ENCODE data around the gene HSP90AB1. TPM values are rescaled to one million over a fixed set of nuclear protein-coding genes. Genes with fewer than 3 reads are reported as not detected.

Gene HSP90AB1
- total and polyA plus RNA-seq, 9 of the 15 experiments (the other 6 are each of a cell fraction or from before 2014, with no cell fraction given): 1,780 to 3,358 (median 2,262) TPM

- TF ChIP-seq MXD1 (CRISPR knock-in tag; IDR thresholded peaks at IDR 0.05; ENCODE audit: borderline replicate concordance, poor library complexity, severe bottlenecking) (peak; percentile 85), ZFP36 (IDR thresholded peaks at IDR 0.05; ENCODE audit: low read depth, low read length, partially characterized antibody) (no peak), TRIM28 (IDR thresholded peaks at IDR 0.05) (no peak), MXI1 (IDR thresholded peaks at IDR 0.05; ENCODE audit: low read depth, low read length) (no peak), ZNF395 (CRISPR knock-in tag; IDR thresholded peaks at IDR 0.05) (no peak; the same call in 1 of the 2 replicates), ZNF644 (tag; IDR thresholded peaks at IDR 0.05; ENCODE audit: low read depth) (no peak), RFX7 (CRISPR knock-in tag; IDR thresholded peaks at IDR 0.05) (no peak), KLF1 (tag; IDR thresholded peaks at IDR 0.05) (0 out of 2 replicates have a peak, but pooled peaks have one; percentile 22), SIX5 (IDR thresholded peaks at IDR 0.05; ENCODE audit: borderline replicate concordance in 1 of 2, insufficient read depth in 1 of 2, low read depth in 1 of 2, low read length in 2 of 2) (no peak), NCOA4 (IDR thresholded peaks at IDR 0.05; ENCODE audit: partially characterized antibody) (no peak), USF2 (CRISPR knock-in tag; IDR thresholded peaks at IDR 0.05) (peak; percentile 99), STAT6 (CRISPR knock-in tag; IDR thresholded peaks at IDR 0.05) (no peak), THRB (CRISPR knock-in tag; conservative IDR thresholded peaks at IDR 0.05) (no peak), RBM25 (IDR thresholded peaks at IDR 0.05; ENCODE audit: low read depth, low read length, severe bottlenecking) (no peak), HOMEZ (CRISPR knock-in tag; IDR thresholded peaks at IDR 0.05) (no peak), HNRNPL (IDR thresholded peaks at IDR 0.05; ENCODE audit: low read depth, low read length) (no peak), ZNF232 (CRISPR knock-in tag; IDR thresholded peaks at IDR 0.05) (peak; percentile 81; the same call in 1 of the 2 replicates), SIN3B (IDR thresholded peaks at IDR 0.05; ENCODE audit: low read depth) (peak; percentile 93)
Measured at GRCh38 chr6:44257025-44257752, 10.3 kb downstream of the HSP90AB1 start, which contains the start of gene SLC35B2 (continued).

Measured in K562 (cell line).